ENCODE results near the gene MYBPC2. TPM values are rescaled to one million over a fixed set of nuclear protein-coding genes. Genes with fewer than 3 reads are reported as not detected.

Gene MYBPC2
- polyA plus RNA-seq, 1 of the 3 experiments (the other 2 are of a cell fraction): not detected

DNA sequence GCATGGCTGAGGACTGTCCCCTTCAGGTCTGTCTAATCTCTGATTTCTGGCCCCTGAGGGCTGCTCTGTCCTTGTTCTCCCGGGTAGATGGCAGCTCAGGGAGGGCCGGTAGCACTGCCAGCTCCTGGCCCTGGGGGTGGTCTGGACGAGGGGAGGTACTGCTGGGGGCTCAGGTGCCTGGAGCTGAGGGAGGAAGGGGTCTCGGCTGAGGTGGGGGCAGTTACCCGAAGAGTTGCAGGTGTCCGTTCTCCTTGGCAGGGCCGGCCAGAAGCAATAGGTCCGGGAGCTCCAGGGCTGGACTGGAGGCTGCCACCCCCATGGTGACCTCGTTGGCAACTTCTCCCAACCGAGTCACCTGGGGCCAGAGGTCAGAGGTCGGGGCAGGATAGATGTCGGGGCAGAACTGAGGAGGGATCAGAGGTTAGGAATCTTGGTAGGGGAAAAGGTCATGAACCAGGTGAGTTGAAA lies 42.4 kb downstream of the MYBPC2 start:
- H3F3A ChIP-seq (replicated peaks; ENCODE audit: insufficient read depth): peaks cover 15% of the 10 kb centered on the region
- H4K20me1 ChIP-seq (ENCODE audit: insufficient read depth): no peaks in the 10 kb centered on the region
- no peak overlapping the region for H2AFZ ChIP-seq (ENCODE audit: low read depth)
- no peaks in the 10 kb centered on the region for H3K9me2 ChIP-seq
- 43% methylated on average over 9 of the region's 12 CpGs for WGBS (ENCODE audit: low lambda C conversion rate)
- H3K9ac ChIP-seq: no peak overlapping the region
- TF ChIP-seq GABPA (IDR thresholded peaks at IDR 0.05; ENCODE audit: low read depth) (no peak), NRF1 (IDR thresholded peaks at IDR 0.05; ENCODE audit: low read depth, low read length) (no peak), EZH2phosphoT487 (IDR thresholded peaks at IDR 0.05; ENCODE audit: borderline replicate concordance, low read depth) (no peak), RAD21 (IDR thresholded peaks at IDR 0.05; ENCODE audit: low read length) (no peak), SIN3A (IDR thresholded peaks at IDR 0.05; ENCODE audit: borderline replicate concordance, low read depth, low read length) (no peak), RCOR1 (IDR thresholded peaks at IDR 0.05; ENCODE audit: low read length) (no peak), TCF12 (IDR thresholded peaks at IDR 0.05) (no peak), FOSL2 (IDR thresholded peaks at IDR 0.05; ENCODE audit: borderline replicate concordance, low read depth) (no peak), FOXM1 (IDR thresholded peaks at IDR 0.05; ENCODE audit: low read depth) (no peak), FOXJ3 (CRISPR knock-in tag; IDR thresholded peaks at IDR 0.05) (no peak), POLR2AphosphoS5 (IDR thresholded peaks at IDR 0.05; ENCODE audit: low read depth, low read length) (no peak), TAF1 (IDR thresholded peaks at IDR 0.05; ENCODE audit: borderline replicate concordance, low read depth, low read length) (no peak), MEF2A (IDR thresholded peaks at IDR 0.05; ENCODE audit: borderline replicate concordance, low read depth) (no peak)
- TF ChIP-seq, protein P1, sequence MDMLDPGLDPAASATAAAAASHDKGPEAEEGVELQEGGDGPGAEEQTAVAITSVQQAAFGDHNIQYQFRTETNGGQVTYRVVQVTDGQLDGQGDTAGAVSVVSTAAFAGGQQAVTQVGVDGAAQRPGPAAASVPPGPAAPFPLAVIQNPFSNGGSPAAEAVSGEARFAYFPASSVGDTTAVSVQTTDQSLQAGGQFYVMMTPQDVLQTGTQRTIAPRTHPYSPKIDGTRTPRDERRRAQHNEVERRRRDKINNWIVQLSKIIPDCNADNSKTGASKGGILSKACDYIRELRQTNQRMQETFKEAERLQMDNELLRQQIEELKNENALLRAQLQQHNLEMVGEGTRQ (IDR thresholded peaks at IDR 0.05; ENCODE audit: borderline replicate concordance, low read depth, low read length): no peak
- TF ChIP-seq, protein P2, sequence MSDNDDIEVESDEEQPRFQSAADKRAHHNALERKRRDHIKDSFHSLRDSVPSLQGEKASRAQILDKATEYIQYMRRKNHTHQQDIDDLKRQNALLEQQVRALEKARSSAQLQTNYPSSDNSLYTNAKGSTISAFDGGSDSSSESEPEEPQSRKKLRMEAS (IDR thresholded peaks at IDR 0.05; ENCODE audit: low read depth): no peak
- TF ChIP-seq, protein P3, sequence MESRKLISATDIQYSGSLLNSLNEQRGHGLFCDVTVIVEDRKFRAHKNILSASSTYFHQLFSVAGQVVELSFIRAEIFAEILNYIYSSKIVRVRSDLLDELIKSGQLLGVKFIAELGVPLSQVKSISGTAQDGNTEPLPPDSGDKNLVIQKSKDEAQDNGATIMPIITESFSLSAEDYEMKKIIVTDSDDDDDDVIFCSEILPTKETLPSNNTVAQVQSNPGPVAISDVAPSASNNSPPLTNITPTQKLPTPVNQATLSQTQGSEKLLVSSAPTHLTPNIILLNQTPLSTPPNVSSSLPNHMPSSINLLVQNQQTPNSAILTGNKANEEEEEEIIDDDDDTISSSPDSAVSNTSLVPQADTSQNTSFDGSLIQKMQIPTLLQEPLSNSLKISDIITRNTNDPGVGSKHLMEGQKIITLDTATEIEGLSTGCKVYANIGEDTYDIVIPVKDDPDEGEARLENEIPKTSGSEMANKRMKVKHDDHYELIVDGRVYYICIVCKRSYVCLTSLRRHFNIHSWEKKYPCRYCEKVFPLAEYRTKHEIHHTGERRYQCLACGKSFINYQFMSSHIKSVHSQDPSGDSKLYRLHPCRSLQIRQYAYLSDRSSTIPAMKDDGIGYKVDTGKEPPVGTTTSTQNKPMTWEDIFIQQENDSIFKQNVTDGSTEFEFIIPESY (IDR thresholded peaks at IDR 0.05; ENCODE audit: borderline replicate concordance, low read depth): no peak
- TF ChIP-seq, protein P4, sequence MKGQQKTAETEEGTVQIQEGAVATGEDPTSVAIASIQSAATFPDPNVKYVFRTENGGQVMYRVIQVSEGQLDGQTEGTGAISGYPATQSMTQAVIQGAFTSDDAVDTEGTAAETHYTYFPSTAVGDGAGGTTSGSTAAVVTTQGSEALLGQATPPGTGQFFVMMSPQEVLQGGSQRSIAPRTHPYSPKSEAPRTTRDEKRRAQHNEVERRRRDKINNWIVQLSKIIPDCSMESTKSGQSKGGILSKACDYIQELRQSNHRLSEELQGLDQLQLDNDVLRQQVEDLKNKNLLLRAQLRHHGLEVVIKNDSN (IDR thresholded peaks at IDR 0.05; ENCODE audit: borderline replicate concordance, low read depth): no peak
- no peaks in the 10 kb centered on the region for H3K27me3 ChIP-seq (ENCODE audit: insufficient read depth)
- POLR2A ChIA-PET: no interaction called here
- H3K36me3 ChIP-seq (replicated peaks in 1 of 2; ENCODE audit: control insufficient read depth in 1 of 2, insufficient read depth in 2 of 2, low read length in 1 of 2): peaks cover 6 to 11% of the 10 kb centered on the region in 2 experiments
- peaks cover 16% of the 10 kb centered on the region for H3K79me2 ChIP-seq (ENCODE audit: insufficient read depth)
- H3K4me1 ChIP-seq (ENCODE audit: control insufficient read depth in 1 of 2, insufficient read depth in 2 of 2, low read depth in 1 of 2, low read length in 1 of 2): peaks cover 6 to 9% of the 10 kb centered on the region in 2 experiments; a peak in 2 of 4 replicates
- H3K27ac ChIP-seq (ENCODE audit: low read depth in 2 of 2, low read length in 1 of 2): no peak overlapping the region
- H3K9me3 ChIP-seq: no peaks in the 10 kb centered on the region
- CTCF ChIA-PET: interaction anchor here (0.9 to 1.9 kb wide), 3 partner anchors 9 to 81 kb away, joined by 3 to 7 read pairs (median 7); no protein-coding TSS in a partner anchor
- H3K4me3 ChIP-seq (ENCODE audit: low read depth in 2 of 2, low read length in 1 of 2): no peak overlapping the region
- H3K4me2 ChIP-seq: no peak overlapping the region
- DNase-seq: no peak

Data from SK-N-SH (cell line).